Measurements from ENCODE around the gene KIAA1586.
"Not testable (repeated sequence)": the region's sequence is repeated elsewhere in the genome, so short reads cannot be mapped to it uniquely, and the experiment has no call there.

The KIAA1586 gene

DNA sequence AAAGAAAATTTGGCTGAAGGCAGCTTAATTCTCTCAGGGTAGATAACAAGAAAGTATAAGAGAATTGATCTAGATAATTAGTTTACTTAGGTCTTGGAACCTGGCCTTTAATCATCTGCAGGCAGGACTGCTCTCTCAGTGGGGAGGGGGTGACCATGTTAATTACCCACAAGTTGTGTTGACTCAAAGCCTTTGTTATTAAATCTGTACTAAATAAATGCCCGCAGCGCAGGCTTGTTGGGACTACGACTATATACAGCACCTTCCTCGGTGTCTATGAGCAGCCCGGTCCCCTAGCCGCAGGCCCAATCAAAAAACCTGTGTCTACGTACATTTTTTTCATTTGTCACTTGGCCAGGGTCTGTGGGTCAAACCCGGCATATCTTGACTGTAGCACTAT is 27.9 kb downstream of the KIAA1586 start:
- no peak for TF ChIP-seq ZNF274 (IDR thresholded peaks at IDR 0.05; ENCODE audit: low read depth, low read length)
- no peak overlapping the region for H3K4me3 ChIP-seq (ENCODE audit: low read length)

DNA sequence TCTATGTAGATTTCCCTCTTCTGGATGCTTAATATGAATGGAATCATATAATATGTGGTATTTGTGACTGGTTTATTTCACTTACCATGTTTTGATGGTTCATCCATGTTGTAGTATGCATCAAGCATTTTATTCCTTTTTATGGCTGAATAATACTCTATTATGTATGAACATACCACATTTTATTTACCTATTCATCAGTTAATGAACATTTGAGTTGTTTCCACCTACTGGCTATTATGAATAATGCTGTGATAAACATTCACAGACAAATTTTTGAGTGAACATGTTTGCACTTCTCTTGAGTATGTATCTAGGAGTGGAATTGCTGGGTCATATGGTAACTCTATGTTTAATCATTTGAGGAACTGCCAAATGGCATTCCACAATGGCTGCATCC is 28.6 kb downstream of the KIAA1586 start:
- no peak overlapping the region for H3K4me3 ChIP-seq (ENCODE audit: low read length)
- no peak for TF ChIP-seq ZNF274 (IDR thresholded peaks at IDR 0.05; ENCODE audit: low read depth, low read length)

DNA sequence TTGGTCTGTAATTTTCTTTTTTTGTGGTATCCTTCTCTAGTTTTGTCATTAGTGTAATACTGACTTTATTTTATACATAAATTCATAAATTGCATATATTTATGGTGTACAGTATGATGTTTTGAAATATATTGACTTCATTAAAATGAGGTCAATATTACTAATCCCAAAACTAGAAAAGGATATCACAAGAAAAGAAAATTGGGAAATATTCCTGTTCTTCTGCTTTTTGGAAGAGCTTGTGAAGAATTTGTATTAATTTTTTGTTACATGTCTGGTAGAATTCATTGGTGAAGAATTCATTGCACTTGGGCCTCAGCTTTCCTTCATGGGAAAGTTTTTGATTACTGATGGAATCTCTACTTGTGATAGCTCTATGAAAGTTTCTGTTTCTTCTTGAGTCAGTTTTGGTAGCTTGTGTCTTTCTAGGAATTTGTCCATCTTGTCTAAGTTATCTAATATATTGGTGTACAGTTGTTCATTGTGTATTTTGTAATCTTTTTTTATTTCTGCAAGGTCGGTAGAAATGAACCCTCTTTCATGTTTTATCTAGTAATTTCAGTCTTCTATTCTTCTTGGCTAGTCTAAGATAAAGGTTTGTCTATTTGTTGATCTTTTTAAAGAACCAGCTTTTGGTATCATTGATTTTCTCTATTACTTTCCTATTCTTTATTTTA is 32.2 kb downstream of the KIAA1586 start:
- no peak overlapping the region for H3K4me3 ChIP-seq (ENCODE audit: low read length)
- no peak for TF ChIP-seq ZNF274 (IDR thresholded peaks at IDR 0.05; ENCODE audit: low read depth, low read length)

DNA sequence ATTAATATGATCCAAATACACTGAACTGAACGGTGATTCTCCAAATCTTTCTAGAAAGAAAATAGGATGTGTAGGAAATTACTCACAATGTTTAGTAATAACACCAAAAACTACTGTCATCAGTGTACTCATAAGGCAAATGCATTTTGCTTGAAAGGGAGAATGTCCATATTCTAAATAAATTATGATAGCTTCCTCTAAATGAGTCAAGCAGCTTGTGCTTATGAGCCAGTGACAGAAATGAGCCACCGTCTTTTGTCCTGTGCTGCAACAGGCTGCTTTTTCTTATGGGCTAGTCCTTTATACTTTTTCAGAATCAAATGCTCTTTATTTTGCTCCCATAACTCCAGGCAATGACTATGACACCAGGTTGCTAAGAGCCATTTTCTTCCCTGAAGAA is 39.0 kb downstream of the KIAA1586 start:
- no peak overlapping the region for H3K4me3 ChIP-seq (ENCODE audit: low read length)
- no peak for TF ChIP-seq ZNF274 (IDR thresholded peaks at IDR 0.05; ENCODE audit: low read depth, low read length)

- no peak for TF ChIP-seq ZNF274 (IDR thresholded peaks at IDR 0.05; ENCODE audit: low read depth, low read length)
- no peak overlapping the region for H3K4me3 ChIP-seq (ENCODE audit: low read length)
Measured at GRCh38 chr6:57086843-57087242, 40.4 kb downstream of the KIAA1586 start.

DNA sequence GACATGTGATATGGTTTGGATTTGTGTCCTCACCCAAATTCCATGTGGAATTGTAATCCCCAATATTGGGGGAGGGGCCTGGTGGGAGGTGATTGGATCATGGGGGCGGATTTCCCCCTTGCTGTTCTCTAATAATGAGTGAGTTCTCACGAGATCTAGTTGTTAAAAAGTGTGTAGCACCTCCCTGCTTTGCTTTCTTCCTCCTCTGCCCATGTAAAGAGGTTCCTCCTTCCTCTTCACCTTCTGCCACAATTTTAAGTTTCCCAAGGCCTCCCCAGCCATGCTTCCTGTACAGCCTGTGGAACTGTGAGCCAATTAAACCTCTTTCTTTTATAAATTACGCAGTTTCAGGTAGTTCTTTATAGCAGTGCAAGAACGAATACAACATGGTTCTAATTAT is 41.4 kb downstream of the KIAA1586 start:
- H3K4me3 ChIP-seq (ENCODE audit: low read length) = no peak overlapping the region
- no peak for TF ChIP-seq ZNF274 (IDR thresholded peaks at IDR 0.05; ENCODE audit: low read depth, low read length)

DNA sequence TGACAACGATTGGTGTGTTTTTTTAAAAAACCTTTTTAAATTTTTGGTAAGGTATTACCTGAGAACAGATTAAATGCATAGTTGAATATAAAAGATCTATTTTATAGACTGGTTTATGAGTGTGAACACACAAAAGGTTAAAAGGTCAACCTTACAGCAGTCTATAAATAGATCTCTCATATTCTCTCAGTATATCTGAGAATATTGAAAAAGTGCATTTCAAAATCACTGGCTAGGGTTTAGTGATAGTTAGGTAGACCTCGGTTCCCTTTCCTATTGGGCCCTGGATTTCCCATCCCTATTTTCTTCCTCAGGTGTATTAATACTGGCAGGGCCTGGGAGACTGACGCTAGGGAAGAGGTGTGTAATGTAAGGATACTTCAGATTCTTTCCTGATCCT is 42.8 kb downstream of the KIAA1586 start:
- peak overlapping the region; percentile 49 for H3K4me3 ChIP-seq (ENCODE audit: low read length)
- no peak for TF ChIP-seq ZNF274 (IDR thresholded peaks at IDR 0.05; ENCODE audit: low read depth, low read length)

- no peak for TF ChIP-seq ZNF274 (IDR thresholded peaks at IDR 0.05; ENCODE audit: low read depth, low read length)
- peak within 1 kb of the TSS; percentile 49 for H3K4me3 ChIP-seq (ENCODE audit: low read length)
Measured at GRCh38 chr6:57089687-57090457, 43.4 kb downstream of the KIAA1586 start, which contains the start of gene ZNF451. Gene ZNF451 (plus strand): TSS chr6:57090188. CDS start chr6:57090254, 66 bp downstream.

- not testable (repeated sequence) for H3K4me3 ChIP-seq (ENCODE audit: low read length)
Measured at GRCh38 chr6:57090458-57091067, 44.1 kb downstream of the KIAA1586 start.

DNA sequence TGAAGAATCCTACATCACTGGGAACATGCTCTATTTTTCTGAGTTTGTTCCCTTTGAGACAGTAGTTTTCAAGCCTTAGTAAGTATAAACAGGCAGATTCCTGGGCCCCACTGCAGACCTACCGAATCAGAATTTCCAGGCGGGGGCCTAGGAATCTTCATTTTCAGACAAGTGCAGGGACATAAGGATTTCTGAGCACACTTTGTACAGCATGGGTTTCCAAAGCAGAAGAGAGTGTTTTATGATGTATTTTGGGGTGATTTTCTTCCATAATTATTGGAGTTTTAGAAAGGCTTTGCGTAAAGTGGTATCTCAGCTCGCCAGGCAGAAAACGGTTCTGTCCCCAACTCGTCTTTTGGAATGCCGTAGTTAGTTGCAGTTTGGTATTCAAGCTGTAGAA is 44.9 kb downstream of the KIAA1586 start:
- H3K4me3 ChIP-seq (ENCODE audit: low read length) = peak overlapping the region; percentile 60

DNA sequence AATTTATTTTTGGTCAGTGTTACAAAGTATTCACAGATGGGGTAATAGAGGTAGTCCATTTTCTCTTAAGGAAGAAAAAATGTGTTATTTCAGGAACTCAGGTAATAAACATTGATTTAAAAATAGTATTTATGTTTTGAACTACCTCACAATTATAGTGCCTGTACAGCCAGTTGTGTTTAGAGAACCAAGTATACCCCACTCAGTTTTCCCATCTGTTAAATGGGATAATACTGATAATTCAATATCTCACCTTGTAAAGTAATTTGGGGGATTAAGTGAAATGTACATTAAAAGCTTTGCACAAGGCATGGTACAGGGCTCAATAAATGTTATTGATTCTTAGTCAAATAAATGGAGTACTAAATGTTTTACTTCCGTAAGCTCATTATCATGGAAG is 48.2 kb downstream of the KIAA1586 start:
- H3K4me3 ChIP-seq (ENCODE audit: low read length) = no peak overlapping the region

GRCh38 chr6:57097596-57097995 is 51.1 kb downstream of the KIAA1586 start:
- no peak for TF ChIP-seq ZNF274 (IDR thresholded peaks at IDR 0.05; ENCODE audit: low read depth, low read length)
- no peak overlapping the region for H3K4me3 ChIP-seq (ENCODE audit: low read length)

More for the DNA sequence above, 48.2 kb downstream of the KIAA1586 start:
- no peak for TF ChIP-seq ZNF274 (IDR thresholded peaks at IDR 0.05; ENCODE audit: low read depth, low read length)

DNA sequence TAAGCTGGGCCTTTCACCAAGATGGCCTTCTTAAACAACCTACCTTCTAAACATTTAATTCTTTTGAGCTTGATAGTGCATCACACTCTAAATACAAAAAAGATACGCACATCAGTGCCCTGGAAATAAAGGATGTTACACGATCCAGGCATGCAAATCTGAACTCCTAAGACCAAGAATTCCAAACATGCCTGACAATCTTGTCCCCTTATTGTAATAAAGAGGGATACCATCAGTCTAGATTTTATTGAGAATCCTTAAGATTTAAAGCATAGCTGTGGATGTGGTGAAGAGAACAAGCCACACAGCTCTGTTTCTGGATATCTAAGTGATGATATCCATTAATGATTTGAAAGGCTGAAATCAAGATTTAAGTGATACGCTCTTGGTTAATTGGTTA is 56.5 kb downstream of the KIAA1586 start:
- TF ChIP-seq ZNF274 (IDR thresholded peaks at IDR 0.05; ENCODE audit: low read depth, low read length) = no peak

DNA sequence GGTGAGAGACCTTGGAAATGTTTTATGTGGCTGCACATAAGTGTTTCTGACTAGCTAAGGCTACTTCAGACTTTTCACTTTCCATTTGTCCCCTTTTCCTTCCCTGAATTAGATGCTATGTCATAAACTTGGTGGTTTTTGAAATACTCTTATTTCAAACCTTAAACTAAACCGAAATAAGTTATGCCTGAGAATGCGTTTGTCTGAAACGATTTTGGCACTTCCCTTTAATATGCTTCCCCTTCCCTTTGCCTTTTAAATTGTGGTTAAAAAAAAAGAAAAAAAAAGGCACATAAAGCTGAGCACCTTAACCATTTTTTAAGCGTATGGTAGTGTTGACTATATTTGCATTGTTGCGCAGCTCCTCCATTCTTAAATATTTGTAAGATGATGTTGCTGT is 57.8 kb downstream of the KIAA1586 start:
- H3K4me3 ChIP-seq (ENCODE audit: low read length) = no peak overlapping the region
- TF ChIP-seq ZNF274 (IDR thresholded peaks at IDR 0.05; ENCODE audit: low read depth, low read length) = no peak

More for the DNA sequence above, 56.5 kb downstream of the KIAA1586 start:
- no peak overlapping the region for H3K4me3 ChIP-seq (ENCODE audit: low read length)

Data from GM08714 (cell line).